GM19328 (cell line): ENCODE results near the gene ADCY5.

Source experiments
- ATAC-seq: cut with Tn5 transposase; IDR thresholded peaks from one replicate; pipeline ENCODE4 v1.9.1; 2021; ENCODE audit warnings: mild to moderate bottlenecking, moderate library complexity; ENCODE audit not compliant: unreplicated experiment

Gene ADCY5

DNA sequence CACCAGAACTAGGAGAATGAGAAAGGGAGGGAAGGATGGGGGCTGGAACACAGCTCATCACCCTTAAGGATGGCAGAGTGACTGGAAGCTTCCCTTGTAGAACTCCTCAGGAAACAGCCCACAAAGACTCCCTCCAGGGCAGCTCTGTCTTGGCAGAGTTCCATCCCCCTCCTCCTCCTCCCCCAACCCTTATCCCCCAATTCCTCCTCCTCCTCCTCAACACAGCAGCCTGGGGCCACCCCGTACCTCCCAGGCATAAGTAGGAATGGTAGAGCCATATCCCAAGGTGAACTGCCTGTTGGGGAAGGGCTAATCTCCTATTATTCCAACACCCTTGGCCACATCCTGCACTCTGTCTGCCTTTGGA is 38.8 kb downstream of the ADCY5 start:
- ATAC-seq, result no peak

DNA sequence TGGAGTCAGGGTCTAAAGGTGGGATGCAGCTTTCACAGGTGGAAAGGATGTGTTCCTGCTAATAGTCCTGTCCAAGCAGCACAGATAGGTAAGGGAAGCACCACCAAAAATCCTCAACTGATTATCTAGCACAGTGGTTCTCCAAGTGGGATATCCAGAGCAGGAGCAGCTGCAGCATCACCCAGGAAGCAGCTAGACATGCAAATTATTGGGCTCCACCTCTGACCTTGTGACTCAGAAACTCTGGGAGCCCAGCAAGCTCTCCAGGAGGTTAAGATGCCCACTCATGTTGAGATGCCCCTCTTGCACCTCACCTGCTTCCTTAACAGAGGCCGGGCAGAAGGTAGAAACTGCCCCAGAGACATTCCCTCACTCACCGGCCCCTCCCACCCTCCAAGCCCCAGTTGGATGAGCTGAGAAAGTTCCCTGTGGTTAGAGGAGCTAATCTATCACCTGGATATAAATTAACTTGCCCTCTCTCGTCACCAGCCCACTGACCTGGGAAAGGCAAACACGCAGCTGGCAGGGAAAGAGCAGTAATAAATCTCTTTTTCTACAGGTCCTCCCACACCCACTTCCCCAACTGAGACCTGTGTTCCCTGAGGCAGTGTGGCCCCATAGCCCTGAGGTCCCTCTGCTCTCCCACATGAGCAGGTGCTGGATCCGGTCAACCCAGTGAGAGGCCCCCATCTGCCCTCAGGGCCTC is 39.3 kb downstream of the ADCY5 start:
- ATAC-seq, result no peak

DNA sequence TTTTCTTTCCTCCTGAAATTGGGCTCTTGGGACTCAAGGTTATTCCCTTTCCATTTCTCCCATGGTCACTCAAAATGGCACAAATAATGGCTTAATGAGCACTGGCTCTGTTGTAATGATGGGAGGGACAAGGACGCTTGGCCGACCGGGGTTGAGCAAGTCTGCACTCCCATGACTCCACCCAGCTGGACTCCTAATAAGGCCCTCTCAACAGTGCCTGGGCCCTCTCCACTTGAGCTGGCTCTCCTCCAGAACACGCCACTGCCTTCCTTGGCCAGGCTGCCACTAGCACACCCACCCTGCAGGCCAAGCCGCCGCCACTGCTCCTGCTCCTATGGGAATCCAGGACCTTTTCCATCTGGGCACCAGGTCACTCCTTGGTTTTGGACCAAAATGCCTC is 42.3 kb downstream of the ADCY5 start:
- ATAC-seq, result no peak

DNA sequence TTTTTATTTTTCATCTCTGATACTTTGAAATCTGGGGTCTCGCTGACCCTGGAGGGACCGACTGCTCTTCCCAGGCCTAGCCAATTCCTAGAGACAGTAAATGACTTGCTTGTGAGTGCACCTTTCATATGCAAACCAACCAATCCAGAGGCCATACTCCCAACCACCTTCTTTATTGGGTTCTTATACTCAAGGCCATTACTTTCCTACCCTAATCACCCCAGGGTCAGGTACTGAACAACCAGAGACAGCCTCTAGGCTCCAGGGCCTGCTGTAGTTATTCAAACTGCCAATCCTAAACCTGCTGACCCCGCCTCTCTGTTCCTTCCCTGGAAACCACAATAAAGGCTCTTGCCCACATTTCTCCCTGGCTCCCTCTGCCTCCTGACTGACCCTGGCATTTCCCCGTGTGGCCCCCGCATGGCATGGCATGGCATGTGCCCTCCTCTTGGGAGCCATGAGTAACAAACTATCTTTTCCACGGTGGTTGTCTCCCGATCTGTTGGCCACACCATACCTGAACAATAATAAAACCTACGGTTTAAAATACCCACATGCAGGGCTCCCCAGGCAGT is 42.9 kb downstream of the ADCY5 start:
- ATAC-seq, result no peak

DNA sequence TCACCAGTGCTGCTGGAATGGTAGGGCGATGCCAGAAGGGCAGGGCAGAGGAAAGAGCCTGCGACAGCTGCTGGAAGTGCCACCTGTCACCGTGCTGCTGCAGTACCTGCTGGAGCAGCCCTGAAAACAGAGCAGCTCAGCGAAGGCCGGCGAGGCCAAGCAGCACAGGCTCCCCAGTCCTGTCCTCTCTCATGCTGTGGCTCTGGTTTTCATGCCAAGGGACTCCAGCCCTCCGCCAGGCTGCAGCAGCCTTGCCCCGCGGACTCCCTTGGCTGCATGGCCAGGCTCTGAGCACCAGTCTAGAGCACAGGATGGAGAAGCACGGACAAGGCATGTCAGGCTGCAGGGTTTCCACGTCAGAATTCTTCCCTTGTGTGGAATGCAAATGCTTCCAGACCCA is 43.9 kb downstream of the ADCY5 start:
- ATAC-seq, result no peak

DNA sequence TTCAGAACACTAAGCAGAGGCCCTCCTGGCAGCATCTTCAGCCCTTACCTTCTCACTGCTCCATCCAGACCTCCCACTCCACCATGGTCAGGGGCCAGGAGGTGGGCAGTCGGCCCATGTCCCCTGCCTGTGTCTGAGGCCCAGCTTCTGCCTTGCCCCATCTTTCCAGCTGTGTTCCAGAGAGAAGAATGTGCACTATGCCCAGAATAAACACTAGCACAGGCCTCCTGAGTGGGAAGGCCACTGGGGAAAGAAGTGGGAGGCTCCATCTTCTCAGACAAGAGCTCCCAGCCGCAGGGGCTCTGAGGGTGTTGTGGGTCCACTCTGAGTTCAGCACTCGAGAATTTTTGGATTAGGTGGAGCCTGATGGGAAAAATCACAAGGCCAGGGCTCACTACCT is 44.5 kb downstream of the ADCY5 start:
- ATAC-seq, result no peak

DNA sequence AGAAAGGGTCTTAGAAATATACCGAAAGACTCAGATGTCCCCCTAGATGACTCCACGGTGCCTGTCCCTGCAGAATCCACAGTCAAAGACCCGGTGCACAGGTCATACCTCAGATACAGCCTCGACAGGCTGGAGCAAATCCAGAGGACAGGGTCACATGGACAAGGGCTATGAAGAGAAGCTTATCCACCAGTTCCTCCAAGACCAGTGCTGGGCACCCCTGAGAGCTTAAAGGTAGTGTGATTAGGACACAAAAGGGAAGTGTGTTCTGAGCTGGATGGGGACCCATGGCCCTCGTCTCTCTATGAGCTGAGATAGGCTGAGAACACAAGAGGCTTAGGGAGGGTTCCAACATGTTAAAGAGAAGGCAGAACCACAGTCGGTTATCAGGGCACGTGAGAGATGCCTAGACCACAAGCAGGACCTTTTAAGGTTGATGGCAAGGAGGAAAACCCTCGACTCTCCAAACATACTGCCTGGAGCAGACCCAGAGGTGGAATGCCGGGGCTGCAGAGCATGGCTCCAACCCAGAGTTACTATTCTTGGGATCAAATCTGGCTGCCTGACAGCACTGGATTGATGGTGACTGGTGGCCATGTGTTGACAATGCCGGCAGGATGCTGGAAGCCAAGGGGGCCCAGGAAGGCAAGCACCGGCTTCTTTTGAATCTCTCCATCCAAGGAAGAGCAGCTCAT is 46.9 kb downstream of the ADCY5 start:
- ATAC-seq, result no peak

DNA sequence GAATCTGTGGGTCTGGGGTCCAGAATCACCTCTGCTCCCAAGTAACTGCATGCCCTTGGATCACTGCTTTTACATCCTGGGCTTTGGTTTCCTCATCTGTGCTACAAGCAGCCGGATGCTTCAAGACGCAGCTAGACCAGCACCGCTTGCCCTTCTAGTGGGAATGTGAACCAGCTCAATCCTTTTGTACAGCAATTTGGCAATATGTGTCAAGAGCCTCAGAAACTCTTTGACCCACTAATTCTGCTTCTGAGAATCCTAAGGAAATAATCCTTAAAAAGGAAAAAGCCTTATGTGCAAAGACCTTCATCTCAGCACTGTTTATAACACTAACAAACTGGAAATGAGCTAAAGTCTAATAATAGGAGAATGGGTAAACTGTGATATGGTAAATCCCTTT is 48.7 kb downstream of the ADCY5 start:
- no peak for ATAC-seq

DNA sequence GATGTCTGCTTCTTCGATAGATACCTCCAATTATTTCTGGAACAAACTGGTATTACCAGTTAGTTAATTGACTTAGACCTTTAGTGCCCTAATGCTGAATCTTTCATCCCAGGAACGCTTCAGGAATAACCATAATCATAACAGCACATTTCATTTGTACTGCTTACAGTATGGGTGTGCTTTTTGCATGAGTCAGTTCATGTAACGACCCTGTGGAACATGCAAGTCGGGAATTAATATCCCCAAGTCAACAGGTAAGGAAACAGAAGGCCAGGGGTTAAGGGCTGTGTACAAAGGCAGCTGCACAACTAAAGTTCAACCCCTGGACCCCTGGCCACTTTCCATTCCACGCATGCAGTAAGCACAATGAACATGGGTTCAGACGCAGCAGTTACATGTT is 49.2 kb downstream of the ADCY5 start:
- no peak for ATAC-seq

DNA sequence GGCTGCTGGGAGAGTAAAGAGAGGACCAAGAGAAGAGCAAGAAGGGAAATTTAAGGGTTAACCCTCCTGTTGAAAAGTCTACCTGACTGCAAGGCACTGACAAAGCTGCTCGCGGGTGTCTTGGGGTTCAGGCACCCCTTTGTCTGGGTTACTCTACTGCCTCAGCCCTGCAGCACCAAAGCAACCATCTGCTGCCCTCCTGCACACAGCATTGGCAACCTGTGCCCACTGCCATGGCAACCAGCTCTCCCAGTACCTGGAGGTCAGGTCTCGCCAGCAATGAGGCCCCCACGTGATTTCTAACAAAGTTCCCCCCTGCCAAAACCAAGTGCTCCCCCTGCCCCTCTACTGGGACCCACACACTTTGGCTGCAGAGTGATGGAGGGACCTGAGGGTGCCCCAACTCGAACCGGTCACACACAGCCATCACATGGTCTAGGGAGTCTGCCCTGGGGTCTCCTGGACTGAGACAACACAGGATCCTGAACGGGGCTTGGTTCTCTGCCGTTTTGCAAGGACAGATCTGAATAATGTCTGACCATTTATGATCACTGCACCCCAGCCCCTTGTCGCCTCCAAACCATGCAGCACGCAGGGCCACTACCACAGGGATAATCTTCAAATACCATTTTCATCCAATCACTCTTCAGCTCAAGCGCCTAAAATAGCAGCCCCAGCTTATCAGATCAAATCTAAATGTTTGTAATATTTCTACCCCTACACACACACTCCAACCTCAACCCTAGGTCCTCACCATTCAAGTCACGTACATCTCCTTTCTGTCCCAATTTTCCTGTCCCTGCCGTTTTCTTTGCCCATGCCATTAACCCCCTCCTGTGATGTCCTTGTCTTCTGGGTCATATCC is 50.7 kb downstream of the ADCY5 start:
- ATAC-seq, result no peak

DNA sequence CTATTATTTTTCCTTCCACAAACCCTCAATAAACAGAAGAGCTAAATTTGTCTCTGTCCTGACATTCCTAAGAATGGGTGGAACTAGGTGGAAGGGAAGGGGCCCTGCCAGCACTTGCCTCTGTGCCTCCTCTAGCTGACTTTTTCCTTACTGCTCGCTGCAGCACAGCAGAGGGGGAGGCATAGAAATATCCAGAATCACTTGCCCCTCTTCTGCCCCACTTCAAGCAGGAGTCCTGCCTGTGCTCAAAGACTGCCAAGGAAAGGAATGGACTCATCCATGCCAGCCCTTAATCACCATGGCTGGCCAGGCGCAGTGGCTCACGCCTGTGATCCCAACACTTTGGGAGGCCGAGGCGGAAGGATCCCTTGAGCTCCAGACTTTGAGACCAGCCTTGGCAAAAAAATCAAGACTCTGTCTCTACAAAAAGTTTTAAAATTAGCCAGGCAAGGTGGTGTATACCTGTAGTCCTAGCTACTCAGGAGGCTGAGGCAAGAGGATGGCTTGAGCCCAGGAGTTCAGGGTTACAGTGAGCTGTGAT is 51.8 kb downstream of the ADCY5 start:
- ATAC-seq, result no peak

DNA sequence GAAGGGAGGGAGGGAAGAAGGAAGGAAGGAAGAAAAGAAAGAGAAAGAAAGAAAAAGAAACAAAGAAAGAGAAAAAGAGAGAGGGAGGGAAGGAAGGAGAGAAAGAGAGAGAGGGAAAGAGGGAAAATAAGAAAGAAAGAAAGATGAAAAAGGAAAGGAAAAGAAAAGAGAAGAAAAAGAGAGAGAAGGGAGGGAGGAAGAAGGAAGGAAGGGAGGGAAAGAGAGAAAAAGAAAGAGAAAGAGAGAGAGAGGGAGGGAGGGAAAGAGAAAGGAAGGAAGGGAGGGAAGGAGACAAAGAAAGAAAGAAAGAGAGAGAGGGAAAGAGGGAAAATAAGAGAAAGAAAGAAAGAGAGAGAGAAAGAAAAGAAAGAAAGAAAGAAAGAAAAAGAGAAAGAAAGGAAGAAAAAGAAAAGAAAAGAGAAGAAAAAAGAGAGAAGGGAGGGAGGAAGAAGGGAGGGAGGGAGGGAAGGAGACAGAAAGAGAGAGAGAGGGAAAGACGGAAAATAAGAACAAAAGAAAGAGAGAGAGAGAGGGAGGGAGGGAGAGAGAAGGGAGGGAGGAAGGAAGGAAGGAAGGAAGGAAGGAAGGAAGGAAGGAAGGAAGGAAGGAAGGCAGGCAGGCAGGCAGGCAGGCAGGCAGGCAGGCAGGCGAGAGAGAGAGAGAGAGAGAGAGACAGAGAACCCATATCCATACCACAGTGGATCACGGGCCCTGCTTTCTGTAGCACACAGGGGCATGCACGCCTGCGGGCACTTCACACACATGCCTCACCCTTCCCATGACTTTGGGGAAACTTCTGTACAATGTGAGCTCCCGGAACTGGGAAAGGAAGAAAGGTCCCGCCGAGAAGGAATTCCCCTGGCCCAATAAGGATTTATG is 52.5 kb downstream of the ADCY5 start:
- no peak for ATAC-seq

DNA sequence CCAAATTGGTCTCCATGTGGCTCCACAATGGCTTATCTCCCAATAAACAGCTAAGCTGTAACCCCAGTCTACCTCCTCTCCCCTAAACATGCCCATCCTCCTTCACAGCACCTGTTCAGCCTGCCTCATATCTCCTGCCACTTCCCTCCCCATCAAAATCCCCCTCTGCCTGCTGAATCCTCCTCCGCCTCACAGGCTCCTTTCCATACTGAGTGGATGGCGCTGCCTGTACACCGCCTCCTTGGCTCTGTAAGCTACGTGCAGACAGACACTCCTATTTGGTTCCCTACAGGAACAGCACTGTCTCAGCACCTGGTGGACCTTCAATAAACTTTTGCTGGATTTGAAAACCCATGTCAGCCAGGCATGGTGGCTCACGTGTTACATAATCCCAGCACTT is 53.7 kb downstream of the ADCY5 start:
- ATAC-seq, result no peak

DNA sequence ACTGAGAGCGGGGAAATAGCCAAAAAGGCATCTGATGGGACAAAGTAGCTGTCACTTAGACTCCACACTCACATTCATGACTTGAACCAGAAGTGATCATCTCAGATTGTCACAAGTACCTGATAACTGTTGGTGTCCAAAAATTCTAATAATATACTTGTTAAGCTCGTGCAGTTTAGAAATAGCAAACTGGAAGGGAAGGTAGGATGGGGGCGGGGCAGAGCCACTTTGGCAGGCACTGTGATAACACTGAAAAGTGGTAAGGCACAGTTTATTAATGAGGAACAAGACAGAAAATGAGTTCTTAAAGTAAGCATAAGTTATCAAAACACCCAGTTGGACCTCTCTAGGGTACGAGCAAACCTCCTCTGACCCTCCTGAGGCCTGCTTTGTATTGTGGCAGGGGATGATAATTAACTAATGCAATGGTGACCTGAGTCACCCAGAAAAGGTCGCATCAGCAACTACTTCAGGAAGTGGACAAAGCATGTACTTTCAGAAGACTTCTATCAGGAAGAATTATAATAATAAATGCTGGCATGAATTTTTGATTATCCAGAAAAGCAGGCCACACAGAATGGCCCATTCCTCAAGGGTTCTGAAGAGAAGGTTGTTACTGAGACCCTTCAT is 54.4 kb downstream of the ADCY5 start:
- no peak for ATAC-seq

DNA sequence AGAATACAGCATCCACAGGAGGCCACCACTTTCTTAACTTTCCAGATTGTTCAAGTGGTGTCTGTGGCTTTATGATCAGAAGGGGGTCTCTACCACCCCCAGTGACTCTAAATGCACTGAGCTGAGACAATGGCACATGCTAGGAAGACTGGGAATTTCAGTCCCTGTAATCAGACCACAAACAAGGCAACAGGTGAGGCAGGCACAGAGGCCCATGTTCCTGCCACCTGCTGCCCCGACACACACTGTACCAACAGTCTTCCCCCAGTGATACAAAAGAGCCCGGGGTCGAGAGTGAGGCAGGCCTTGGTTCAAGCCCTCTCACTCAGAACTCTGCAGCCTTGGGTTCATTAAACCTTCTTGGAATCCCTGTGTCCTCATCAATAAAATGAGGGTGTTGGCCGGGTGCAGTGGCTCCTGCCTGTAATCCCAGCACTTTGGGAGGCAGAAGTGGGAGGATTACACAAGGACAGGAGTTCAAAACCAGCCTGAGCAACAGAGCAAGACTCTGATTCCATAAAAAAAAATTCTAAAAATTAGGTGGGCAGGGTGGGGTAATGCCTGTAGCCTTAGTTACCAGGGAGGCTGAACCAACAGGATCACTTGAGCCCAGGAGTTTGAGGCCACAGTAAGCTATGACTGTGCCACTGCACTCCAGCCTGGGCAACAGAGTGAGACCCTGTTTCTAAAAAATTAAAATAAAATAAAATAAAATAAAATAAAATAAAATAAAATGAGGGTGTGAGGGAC is 55.8 kb downstream of the ADCY5 start:
- no peak for ATAC-seq

DNA sequence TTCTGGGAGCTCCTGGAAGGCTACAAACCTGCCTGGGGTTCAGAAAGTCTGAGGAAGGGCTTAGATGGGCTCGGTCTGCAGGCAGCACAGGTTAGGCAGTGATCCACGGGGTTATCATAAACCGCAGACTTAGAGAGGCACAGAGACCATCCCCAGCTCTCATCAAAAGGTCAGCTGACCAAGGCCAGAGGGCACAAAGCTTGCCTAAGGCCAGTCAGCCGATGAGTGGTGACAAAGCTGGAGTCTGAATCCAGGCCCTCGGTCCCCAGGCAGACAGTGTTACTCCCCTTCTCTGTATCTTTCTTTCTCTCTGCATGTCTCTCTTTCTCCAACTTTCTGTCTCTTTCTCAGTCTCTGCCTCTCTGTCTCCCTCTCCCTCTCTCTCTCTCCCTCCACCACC is 56.5 kb downstream of the ADCY5 start:
- ATAC-seq, result no peak

DNA sequence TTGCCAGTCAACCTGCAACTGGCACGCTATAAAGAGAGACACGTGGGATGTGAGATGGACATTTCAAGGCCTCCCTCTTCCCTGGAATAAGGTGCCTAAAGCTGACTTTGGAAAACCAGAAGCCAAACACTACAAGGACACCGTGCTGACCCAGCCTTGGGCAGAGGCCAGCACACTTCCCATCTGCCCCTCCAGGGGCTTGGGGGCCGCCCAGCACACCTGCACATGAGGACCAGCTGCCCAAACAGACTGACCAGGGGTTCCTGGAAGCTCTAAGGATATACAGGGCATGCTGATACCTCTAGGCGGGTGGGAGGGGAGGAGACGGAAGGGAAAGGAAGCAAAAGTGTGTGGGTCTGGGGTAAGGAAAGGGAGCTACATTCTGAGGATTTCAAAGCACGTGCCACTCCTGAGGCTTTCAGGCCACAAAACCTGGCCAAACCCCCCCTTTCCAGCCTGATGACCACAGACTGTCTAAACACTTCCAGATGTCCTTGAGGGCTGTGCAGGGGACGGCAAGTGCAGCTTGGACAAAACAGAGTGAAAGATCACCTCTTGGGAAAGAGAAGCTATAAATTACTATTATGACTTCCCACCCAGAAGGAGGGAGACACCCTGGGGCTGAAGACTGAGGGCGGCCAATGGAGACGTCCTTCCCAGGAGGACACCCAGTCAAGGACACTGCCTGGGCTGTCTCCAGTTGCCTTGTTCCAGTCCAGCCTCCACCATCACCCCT is 57.9 kb downstream of the ADCY5 start:
- ATAC-seq, result no peak

DNA sequence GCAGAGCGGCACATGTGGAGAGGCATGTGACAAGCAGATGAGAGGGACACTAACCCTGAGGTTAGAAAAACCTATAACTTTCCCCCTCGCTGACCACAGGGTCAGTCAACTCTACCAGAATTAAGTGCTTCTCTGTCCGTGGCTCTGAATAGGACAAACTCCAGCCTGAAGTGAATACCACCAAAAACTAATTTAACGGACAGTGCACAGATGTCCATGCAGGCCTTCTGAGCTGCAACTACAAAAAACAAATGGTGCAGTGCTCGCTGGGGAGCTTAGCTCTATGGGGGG is 59.3 kb downstream of the ADCY5 start:
- no peak for ATAC-seq
